HG02870 (cell line): ENCODE measurements around the gene FAM76A.
"Not testable (repeated sequence)": the region's sequence is repeated elsewhere in the genome, so short reads cannot be mapped to it uniquely, and the experiment has no call there.

Experiments
- ATAC-seq: cut with Tn5 transposase; IDR thresholded peaks from one replicate; pipeline ENCODE4 v1.9.1; 2021; ENCODE audit warnings: mild to moderate bottlenecking, moderate library complexity; ENCODE audit not compliant: unreplicated experiment

The FAM76A gene

DNA sequence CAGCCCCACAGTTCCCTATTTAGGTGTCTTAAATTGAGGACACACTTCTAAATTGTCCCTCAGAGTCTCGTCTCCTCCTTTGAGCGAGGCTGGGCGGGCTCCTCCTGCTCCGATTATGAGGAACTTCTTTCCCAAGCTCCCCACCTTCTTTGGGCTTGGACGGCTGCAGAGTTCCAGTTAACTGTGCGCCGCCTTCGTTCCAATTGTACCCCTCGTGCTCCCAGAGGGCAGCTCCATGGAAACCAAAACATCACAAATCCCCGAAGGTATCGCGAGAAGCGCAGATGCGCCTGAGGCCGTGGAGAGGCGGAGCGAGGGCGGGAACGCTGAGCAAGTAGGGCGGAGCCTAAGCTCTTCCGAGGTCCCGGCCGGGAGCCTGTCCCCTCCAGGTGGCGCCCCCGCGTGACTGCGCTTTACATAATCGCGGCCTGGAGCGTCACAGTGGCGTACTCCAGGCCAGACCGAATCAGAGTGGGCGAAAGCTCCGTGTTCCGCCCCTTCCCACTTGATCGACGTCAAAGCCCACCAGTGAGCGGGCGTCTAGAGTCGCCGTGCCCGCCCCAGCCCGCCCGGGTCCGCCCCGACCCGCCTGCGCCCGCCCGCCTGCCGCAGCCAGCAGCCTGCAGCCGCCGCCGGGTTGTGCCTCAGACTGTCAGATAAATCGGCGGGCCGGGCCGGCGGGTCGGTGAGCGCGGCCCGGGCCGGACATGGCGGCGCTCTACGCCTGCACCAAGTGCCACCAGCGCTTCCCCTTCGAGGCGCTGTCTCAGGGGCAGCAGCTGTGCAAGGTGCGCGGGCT, at the start of gene FAM76A:
Gene FAM76A (plus strand): TSS at position 588 of the 799 bp plus-strand sequence. CDS start 120 bp downstream, at position 708.
- ATAC-seq: peak; percentile 94

DNA sequence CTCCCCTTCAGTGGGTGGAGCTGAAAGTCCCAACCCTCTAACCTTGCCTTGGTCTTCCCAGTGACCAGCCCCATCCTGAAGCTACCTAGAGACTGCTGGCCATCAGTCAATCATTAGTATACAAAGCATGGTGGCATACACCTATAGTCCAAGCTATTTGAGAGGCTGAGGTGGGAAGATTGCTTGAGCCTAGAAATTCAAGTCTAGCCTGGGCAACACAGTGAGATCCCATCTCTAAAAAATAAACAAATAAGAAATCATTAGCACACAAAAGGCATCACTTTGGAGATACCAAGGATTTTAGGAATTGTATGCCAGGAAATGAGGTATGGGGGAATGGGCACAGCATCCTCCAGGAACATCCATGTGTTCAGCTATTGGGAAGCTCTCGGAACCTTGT, 49.4 kb upstream of the FAM76A start:
- ATAC-seq: no peak

DNA sequence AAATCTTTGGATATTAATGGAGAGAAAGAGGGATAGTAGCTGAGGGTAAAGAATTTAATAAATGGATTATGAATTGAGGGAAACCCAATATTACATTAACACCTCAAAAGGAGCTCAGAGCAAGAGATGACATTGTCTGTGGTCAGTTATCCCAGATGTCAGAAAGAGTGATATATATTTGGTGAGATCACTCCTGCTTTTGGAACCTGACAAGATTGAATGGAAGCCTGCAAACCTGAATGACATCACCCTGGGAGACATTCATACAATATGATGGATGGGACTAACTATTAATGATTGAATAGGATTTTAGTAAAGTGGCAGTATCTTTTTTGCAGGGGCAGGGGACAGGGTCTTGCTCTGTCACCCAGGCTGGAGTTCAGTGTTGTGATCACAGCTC, 47.0 kb upstream of the FAM76A start:
- ATAC-seq: no peak

DNA sequence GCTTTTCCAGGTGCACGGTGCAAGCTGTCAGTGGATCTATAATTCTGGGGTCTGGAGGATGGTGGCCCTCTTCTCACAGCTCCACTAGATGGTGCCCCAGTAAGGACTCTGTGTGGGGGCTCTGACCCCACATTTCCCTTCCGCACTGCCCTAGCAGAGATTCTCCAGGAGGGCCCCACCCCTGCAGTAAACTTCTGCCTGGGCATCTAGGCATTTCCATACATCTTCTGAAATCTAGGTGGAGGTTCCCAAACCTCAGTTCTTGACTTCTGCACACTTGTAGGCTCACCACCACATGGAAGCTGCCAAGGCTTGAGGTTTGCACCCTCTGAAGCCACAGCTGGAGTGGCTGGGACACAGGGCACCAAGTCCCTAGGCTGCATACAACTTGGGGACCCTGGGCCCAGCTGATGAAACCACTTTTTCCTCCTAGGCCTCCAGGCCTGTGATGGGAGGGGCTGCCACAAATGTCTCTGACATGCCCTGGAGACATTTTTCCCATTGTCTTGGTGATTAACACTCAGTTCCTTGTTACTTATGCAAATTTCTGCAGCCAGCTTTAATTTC, 45.5 kb upstream of the FAM76A start:
- ATAC-seq: not testable (repeated sequence)

DNA sequence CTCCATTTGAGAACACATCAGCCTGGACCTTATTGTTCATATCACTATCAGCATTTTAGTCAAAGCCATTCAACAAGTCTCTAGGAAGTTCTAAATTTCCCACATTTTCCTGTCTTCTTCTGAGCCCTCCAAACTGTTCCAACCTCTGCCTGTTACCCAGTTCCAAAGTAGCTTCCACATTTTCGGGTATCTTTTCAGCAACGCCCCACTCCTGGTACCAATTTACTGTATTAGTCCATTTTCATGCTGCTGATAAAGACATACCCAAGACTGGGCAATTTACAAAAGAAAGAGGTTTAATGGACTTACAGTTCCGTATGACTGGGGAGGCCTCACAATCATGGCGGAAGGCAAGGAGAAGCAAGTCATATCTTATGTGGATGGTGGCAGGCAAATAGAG, 44.2 kb upstream of the FAM76A start:
- not testable (repeated sequence) for ATAC-seq

DNA sequence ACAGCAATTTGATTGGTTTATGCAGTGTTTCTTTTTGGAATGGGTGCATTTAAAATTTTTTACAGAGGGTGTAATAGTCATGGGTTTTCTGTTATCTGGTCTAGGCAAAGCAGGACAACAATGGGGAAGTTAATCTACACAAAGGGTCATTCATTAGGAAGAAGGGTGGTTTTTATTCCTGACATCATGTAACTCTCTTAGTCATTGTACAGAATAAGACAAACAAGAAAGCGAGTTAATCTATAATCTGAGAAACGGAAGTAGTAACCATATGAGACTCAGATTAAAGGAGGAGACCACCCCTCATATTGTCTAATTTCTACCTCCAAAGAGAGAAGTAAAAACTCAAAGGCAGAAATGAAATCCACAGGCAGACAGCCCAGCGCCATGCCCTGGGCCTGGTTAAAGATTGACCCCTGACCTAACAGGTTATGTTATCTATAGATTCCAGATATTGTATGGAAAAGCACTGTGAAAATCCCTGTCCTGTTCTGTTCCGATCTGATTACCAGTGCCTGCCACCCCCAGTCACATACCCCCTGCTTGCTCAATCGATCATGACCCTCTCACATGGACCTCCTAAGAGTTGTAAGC, 43.3 kb upstream of the FAM76A start:
- ATAC-seq: no peak

DNA sequence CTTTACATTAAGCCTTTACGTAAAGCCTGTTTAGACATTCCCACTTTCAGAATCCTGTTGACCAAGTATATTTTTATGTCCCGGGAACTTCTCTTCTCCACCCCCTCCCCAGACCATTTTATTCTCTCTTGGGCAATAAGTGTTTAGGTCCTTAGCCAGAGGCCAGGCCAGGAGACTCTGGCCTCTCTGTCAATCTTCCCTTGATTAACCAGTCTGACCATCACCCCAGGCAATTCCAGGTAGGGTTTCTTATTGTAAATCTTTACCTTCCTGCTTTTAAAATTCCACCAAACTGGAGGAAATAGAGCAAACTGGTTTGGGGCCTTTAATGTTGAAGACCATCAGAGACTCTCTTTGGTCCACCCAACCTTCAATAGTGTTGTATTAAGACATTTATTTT, 41.6 kb upstream of the FAM76A start:
- ATAC-seq: no peak

DNA sequence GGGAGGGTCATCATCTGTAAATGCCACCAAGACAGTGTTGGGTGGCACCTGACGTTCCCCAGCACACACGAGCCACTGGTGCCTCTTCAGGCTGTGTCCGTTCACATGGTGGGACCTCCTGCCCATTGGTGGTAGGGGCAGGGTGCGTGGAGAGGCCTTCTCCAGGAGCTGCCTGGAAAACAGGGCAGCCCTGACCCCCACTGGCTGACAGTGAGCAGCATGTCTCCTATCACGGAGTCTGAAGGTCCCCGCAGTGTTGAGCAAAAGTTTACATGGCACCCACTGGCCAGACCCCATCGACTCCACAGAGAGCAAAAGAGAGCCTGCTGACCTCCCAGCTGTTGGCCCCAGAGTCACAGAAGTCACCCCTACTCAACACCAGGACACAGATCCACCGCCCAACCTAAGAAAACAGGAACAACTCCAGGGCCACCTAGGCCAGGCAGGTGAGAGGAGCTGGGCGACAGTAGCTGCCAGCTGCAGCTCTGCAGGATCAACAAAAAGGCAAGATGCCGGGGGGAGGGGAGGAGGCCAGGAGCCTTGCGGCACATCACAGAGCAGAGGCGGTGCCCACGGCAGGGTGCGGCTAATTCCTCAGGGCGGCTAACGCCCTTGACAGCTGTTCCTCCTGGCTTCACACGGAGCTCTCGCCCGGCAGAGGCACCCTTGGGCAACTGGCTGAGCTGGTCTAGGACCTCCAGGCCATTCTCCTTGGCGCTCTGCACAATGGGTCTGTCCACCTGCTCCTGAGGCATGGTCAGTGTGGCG, 39.4 kb upstream of the FAM76A start:
- no peak for ATAC-seq

DNA sequence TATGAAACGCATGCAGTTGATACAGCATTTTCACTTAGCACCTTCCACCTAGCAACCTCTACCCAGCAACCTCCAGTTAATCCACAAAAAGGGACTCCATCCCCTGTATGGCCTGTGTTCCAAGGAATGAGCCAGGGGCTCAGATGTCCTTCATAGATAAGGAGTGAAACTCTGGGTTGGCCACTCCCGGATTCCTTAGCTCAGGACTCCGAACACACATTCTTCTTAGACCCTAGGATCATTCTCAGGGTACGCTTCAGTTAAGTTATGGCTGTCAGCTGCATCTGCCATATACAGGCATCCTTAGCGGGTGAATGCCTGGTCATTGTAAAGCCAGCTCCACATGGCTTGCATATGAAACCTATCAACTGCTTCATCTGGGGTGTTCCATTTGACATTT, 37.9 kb upstream of the FAM76A start:
- ATAC-seq: no peak

DNA sequence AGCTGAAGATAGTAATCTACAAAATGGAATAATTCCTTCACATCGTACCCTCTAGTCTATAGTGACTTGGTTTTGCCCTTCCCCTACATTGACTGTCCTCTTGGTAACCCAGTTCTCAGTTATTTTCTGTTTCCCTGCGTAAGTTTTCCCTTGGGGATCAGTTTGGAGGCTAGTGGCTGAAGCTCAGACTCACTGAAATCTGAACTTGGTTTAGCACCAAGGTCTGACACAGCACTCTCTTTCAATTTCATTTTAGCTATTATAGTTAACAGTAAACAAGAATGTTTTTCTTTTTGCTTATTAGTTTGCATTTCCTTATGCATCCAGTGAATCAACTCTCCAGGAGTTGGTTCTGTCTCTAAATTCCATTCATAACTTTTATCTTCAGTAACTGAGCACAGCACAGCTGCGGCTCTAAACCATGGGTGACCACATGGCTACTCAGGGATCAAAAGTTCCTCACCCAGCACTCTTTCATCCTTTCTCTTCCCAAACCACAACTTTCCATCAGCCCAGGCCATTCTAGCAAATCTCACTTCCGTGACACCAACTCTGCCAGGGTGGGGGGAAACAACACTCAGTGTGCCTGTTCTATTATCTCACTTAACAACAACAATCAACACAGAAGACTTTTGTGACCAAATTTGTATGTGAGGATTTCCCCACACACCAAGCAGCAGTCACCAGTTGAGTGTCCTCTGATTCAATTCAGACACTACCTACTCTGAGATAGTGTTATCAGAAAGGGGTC, 36.2 kb upstream of the FAM76A start:
- no peak for ATAC-seq

DNA sequence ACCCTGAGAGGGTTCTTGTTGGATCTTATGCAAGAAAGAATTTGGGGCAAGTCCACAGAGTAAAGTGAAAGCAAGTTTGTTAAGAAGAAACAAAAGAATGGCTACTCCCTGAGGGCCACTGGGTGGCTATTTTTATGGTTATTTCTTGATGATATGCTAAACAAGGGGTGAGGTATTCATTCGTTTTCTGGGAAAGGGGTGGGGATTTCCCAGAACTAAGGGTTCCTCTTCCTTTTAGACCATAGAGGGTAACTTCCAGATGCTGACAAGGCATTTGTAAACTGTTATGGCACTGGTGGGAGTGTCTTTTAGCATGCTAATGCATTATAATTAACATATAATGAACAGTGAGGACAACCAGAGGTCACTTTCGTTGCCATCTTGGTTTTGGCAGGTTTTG, 35.6 kb upstream of the FAM76A start:
- no peak for ATAC-seq

DNA sequence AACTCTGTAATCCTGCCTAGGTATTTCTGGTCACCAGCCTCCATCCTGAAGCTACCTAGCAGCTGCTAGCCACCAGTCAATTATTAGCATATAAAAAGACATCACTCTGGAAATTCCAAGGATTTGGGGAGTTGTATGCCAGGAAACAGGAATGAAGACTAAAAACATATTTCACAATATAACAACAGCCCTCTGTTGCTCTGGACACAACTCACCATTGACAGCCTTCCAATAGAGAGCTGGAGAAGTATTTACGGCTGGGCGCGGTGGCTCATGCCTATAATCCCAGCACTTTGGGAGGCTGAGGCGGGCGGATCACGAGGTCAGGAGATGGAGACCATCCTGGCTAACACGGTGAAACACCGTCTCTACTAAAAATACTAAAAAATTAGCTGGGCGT, 28.9 kb upstream of the FAM76A start:
- not testable (repeated sequence) for ATAC-seq

DNA sequence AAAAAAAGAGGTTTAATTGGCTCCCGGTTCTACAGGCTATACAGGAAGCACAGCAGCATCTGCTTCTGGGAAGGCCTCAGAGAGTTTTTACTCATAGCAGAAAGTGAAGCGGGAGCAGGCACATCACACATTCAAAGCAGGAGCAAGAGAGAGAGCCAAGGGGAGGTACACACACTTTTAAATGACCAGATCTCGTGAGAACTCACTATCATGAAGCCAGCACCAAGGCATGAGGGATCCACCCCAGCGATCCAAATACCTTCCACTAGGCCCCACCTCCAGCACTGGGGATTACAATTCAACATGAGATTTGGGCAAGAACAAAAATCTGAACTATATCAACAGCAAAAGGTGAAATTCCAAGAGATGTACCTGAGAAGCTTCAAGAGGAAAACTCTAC, 20.8 kb upstream of the FAM76A start:
- no peak for ATAC-seq

DNA sequence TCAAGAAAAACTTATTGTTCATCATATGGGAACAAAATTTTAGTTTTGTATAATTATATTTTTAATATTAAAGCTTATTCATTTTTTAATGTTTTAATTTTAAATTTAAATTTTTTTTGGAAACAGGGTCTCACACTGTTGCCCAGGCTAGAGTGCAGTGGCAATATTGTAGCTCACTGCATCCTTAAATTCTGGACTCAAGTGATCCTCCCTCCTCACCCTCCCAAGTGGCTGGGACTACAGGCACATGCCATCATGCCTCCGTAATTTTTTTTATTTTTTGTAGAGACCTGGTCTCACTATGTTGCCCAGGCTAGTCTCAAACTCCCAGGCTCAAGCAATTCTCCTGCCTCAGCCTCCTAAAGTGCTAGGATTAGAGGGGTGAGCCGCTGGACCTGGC, 20.2 kb upstream of the FAM76A start:
- no peak for ATAC-seq

DNA sequence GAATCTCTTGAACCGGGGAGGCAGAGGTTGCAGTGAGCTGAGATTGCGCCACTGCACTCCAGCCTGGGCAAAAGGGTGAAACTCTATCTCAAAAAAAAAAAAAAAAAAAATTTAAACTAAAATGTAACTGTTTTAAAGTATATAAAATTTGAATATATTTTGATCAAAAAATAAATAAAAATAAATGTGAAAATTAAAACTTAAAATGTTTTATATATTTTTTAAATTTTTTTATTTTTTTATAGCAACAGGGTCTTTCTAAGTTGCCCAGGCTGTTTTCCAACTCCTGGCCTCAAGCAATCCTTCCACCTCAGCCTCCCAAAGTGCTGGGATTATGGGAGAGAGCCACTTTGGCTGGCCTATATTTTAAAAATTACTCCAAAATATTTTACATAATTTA, 15.2 kb upstream of the FAM76A start:
- no peak for ATAC-seq

DNA sequence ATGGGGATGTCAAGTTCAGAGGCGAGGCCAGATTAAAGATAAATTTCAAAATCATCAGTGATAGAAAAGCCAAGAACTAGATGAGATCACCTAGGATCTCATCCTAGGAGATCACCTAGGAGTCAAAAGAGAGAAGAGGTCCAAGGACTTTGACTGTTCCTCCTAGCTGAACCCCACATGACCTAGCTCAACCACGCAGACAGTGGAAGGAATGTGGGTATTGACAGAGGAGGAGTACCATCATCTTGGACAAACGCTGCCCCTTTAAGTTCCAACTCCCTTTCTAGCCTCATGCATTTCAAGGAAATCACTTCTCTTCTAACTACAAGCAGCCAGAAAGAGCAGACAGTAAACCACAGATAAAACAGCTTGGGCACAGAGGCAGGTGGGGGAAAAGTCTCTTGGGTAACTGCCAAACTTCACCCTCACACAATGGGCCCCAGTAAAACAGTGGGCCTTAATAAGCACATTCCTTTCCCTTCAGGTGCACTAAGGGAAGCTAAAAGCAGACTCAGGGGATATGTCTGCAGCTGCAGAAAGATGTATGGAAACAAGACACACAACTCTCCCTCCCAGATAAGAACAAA, 12.5 kb upstream of the FAM76A start:
- no peak for ATAC-seq

DNA sequence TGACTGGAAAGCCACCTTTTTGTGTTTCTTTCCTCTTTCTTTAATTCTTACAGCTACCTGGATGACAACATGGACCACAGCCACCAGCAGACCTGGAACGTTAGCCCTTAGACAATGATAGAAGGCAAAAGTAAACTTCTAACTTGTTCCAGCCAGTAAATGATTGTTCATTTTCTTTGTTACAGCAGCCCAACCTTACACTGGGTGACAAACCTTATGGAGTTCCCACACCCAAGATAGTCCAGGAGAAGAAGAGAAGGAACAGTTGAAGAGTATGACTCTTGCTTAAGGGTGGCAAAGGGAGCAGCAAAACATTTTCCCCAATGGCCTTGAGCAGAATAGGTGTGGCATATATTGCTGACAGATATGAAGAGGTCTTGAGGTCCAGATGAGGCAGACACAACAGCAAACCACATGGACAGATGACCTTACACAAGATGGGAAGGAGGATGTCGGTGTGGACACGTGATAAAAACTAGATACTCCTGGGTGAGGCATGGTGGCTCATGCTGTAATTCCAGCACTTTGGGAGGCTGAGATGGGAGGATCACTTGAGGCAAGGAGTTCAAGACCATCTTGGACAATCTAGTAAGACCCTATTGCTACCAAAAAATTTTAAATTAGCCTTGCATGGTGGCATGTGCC, 11.8 kb upstream of the FAM76A start:
- ATAC-seq: no peak

DNA sequence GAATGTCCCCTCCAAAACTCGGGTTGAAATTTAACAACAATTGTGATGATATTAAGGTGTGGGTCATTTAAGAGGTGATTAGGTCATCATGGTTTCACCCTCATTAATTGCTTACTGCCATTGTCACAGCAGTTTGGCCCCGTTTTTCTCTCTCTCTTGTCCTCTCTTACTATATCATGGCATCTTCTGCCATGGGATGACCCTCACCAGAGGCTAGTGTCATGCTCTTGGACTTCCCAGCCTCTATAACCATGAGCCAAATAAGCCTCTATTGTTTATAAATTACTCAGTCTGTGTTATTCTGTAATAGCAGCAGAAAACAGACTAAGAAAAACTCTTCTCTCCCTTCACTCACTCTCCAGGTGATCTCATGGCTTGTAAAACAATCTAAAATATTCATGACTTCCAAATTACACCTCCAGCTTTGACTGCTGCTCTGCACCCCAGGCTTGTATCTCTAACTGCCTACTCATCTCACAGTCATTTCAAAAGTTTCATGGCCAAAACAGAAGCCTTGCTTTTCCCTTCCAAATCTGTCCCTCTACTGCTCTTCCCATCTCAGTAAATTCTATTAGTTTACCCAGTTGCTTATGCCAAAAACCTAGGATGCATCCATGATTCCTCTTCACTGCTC, 9.4 kb upstream of the FAM76A start:
- ATAC-seq: no peak
